K562 (cell line): ENCODE measurements around the gene RPRD1B. TPM values are rescaled to one million over a fixed set of nuclear protein-coding genes. Genes with fewer than 3 reads are reported as not detected.

Source experiments
- CBFA2T3 ChIP-seq: fragments of 450-650 bp; IDR thresholded peaks from 2 replicates; pipeline ENCODE4 v1.6.1; 2017
- FOXM1 ChIP-seq, 2 experiments: fragments of 450-650 bp in 1 of 2; sonication (generic) in 1 of 2; formaldehyde crosslinking in 1 of 2; IDR thresholded peaks; 2 replicates each; pipeline versions ENCODE4 v1.6.1 to v1.9.0; 2017 to 2022; ENCODE audit warnings: low read depth in 2 of 2, mild to moderate bottlenecking in 2 of 2, missing genetic modification reagents in 1 of 2, moderate library complexity in 1 of 2
- MGA ChIP-seq: fragments of 450-650 bp; IDR thresholded peaks from 2 replicates; pipeline ENCODE4 v1.6.1; 2016; ENCODE audit warnings: mild to moderate bottlenecking, moderate library complexity
- NFXL1 ChIP-seq: fragments of 450-650 bp; formaldehyde crosslinking; IDR thresholded peaks from 2 replicates; pipeline ENCODE4 v1.4.0; 2021; ENCODE audit warnings: mild to moderate bottlenecking
- POLR3A ChIP-seq: IDR thresholded peaks from 2 replicates; pipeline ENCODE4 v1.6.1; 2011; ENCODE audit warnings: borderline replicate concordance, mild to moderate bottlenecking, moderate library complexity; ENCODE audit not compliant: insufficient read length, insufficient read depth; ENCODE audit errors: extremely low read depth
- SP2 ChIP-seq: IDR thresholded peaks from 2 replicates; pipeline ENCODE4 v1.6.1; 2011; ENCODE audit warnings: mild to moderate bottlenecking, low read depth, low read length, moderate library complexity; ENCODE audit not compliant: poor library complexity, severe bottlenecking; ENCODE audit errors: extremely low read depth
- SRSF7 ChIP-seq: fragments of 200-400 bp; formaldehyde crosslinking; optimal IDR thresholded peaks from 2 replicates; pipeline ENCODE3; 2017; ENCODE audit warnings: mild to moderate bottlenecking, low read depth, low read length
- ZBTB43 ChIP-seq: sonication (generic); formaldehyde crosslinking; IDR thresholded peaks from 2 replicates; pipeline ENCODE4 v1.8.0; 2023; ENCODE audit warnings: mild to moderate bottlenecking, missing genetic modification reagents
- ZNF444 ChIP-seq: fragments of 250-450 bp; sonication (Bioruptor Pico); IDR thresholded peaks from 2 replicates; pipeline ENCODE4 v1.4.0; 2020; ENCODE audit warnings: mild to moderate bottlenecking, moderate library complexity
- polyA plus RNA-seq, 8 experiments: library from polyadenylated mRNA; depleted of rRNA in 4 of 8; stranded (reverse) in 5 of 8; unstranded in 3 of 8; fragments of >200 nt; fragmentation: Nextera tagmentation in 2 of 8; fragmentation: Illumina TruSeq in 1 of 8; extraction: Ambion mirVana in 2 of 8; extraction: Trizol in 1 of 8; gene quantifications; 2 replicates each; pipeline versions ENCODE4 v1.2.1 to v1.2.3, GENCODE V29; 2011 to 2014; ENCODE audit warnings: inconsistent platforms in 1 of 8, missing spikeins in 1 of 8
- total RNA-seq, 7 experiments: library from RNA; depleted of rRNA in 6 of 7; stranded (reverse); fragments of >200 nt in 6 of 7; fragmentation: Illumina TruSeq in 2 of 7; extraction: Trizol in 2 of 7; gene quantifications; 2 replicates each; pipeline versions ENCODE4 v1.2.1 to v1.2.3, GENCODE V29; 2011 to 2021; ENCODE audit warnings: low replicate concordance in 1 of 7
- TF ChIP-seq, protein P1 (sequence below): fragments of 250-450 bp; sonication (Bioruptor Pico); IDR thresholded peaks from 2 replicates; pipeline ENCODE4 v1.8.0; 2021; ENCODE audit warnings: mild to moderate bottlenecking, moderate library complexity
- TF ChIP-seq, protein P2 (sequence below): fragments of 450-650 bp; formaldehyde crosslinking; IDR thresholded peaks from 2 replicates; pipeline ENCODE4 v1.4.0; 2020; ENCODE audit warnings: mild to moderate bottlenecking, moderate library complexity

RPRD1B gene
- total and polyA plus RNA-seq, 9 of the 15 experiments (the other 6 are each of a cell fraction or from before 2014, with no cell fraction given) = 5.5 to 43.0 (median 24.4) TPM

DNA sequence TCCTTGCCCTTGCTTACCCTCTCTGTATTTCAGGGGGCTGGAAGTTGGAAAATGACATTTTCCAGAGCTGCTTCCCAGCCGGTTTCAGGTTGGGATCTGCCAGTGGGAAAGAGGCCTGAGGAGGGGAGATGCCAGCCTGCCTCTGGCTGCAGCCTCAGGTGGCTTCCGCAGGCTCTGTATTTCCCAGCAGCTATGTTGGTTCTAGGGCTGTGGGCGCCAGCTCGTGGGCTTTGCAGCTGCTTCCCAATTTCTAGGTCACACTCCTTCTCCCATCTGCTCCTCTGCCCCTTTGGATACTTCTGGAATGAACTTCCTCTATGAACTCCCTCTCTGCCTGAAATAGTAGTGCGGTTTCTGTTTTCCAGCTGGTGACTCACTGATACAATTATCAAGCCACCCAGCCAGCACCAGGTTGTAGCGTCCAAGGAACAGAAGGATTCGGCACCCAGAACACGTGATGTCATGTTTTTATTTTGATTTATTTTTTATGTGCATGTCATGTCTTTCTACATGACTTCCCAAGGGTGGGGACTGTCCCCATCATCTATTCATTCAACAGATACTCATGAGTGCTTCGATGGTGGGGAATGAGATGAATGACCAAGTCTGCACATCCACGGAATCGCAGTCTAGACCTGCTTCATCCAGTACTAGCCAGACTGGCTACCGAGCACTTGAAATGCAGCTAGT is 93.5 kb downstream of the RPRD1B start (continued):
- TF ChIP-seq MGA (peak; percentile 67), FOXM1 (IDR thresholded peaks at IDR 0.05; ENCODE audit: low read depth) (peak; percentile 86), FOXM1 (CRISPR knock-in tag; IDR thresholded peaks at IDR 0.05; ENCODE audit: low read depth) (no peak), NFXL1 (CRISPR knock-in tag) (no peak), ZBTB43 (CRISPR knock-in tag) (no peak), POLR3A (no peak), SRSF7 (no peak), ZNF444 (CRISPR knock-in tag) (no peak), CBFA2T3 (peak; percentile 96), SP2 (no peak)
- TF ChIP-seq, protein P1, sequence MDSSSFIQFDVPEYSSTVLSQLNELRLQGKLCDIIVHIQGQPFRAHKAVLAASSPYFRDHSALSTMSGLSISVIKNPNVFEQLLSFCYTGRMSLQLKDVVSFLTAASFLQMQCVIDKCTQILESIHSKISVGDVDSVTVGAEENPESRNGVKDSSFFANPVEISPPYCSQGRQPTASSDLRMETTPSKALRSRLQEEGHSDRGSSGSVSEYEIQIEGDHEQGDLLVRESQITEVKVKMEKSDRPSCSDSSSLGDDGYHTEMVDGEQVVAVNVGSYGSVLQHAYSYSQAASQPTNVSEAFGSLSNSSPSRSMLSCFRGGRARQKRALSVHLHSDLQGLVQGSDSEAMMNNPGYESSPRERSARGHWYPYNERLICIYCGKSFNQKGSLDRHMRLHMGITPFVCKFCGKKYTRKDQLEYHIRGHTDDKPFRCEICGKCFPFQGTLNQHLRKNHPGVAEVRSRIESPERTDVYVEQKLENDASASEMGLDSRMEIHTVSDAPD (CRISPR knock-in tag) = no peak
- TF ChIP-seq, protein P2, sequence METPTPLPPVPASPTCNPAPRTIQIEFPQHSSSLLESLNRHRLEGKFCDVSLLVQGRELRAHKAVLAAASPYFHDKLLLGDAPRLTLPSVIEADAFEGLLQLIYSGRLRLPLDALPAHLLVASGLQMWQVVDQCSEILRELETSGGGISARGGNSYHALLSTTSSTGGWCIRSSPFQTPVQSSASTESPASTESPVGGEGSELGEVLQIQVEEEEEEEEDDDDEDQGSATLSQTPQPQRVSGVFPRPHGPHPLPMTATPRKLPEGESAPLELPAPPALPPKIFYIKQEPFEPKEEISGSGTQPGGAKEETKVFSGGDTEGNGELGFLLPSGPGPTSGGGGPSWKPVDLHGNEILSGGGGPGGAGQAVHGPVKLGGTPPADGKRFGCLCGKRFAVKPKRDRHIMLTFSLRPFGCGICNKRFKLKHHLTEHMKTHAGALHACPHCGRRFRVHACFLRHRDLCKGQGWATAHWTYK (CRISPR knock-in tag) = no peak
